GM18502 (cell line): ENCODE data around the gene ARID3C.

Experiments
- ATAC-seq: cut with Tn5 transposase; IDR thresholded peaks from one replicate; pipeline ENCODE4 v1.9.1; 2021; ENCODE audit warnings: mild to moderate bottlenecking; ENCODE audit not compliant: unreplicated experiment, poor library complexity

Gene ARID3C

DNA sequence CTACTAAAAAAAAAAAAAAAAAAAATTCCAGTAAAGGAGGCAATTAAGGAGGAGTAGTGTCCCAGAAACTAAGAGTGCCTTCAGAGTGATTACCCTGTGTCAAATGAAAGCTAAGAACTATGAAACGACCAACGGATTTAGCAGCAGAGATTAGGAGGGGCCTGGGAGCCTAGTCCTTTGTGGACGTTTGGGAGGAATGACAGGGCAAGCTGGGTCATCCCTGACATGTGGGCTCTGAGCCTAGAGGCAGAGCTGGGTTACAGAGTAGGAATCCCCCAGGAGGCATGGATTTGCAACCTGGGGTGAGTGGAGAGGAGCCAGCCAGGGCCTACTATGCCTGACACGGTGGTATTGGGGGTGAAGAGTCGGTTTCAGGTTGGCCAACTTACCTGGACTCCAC is 4.3 kb upstream of the ARID3C start:
- ATAC-seq = no peak

DNA sequence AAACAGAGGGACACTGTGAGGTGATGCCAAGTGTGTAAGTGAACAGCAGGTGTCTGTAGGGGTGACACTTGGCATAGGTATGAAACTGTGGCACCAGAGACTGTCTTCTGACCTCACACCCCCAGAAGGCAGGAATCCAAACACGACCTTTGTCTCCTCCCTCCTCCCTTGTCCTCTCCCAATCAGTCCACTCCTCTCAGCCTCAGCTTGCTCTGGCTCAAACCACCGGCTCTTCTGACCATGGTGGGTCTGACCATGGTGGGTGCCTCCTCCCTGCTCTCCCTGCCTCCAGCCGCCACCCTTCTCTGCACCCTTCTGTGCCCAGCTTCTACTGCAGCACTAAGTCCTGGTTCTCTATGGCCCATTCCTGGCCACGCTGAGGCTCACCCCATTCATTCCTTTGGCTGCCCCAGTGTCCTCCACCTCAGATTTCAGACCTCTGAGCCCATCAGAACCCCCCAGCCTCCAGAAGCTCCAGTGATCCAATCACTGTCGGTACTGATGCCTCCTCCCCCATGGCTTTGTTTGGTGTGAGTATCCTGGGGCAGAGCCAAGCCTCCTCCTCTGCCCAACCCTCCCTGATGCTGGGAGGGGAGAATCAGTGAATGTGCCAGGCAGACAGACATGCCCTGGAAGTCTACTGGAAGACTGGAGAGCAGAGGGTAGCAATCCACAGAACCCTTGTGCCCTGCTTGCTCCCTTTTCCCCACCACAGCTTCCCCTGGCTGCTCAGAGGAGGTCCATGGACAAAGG is 1.7 kb upstream of the ARID3C start:
- no peak for ATAC-seq

DNA sequence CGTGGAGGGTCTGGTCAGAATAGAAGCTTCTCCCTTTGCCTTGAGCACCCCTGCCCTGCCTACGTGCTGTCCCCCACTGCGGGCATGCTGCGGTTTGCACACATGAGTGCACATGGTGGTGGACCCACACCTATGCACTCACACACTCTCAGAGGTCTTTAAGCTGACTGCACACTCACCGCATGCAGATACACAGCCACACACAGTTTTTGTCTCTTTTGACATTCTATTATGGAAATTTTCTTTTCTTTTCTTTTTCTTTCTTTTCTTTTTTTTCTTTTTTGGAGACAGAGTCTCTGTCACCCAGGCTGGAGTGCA is 584 bp upstream of the ARID3C start:
- no peak for ATAC-seq

DNA sequence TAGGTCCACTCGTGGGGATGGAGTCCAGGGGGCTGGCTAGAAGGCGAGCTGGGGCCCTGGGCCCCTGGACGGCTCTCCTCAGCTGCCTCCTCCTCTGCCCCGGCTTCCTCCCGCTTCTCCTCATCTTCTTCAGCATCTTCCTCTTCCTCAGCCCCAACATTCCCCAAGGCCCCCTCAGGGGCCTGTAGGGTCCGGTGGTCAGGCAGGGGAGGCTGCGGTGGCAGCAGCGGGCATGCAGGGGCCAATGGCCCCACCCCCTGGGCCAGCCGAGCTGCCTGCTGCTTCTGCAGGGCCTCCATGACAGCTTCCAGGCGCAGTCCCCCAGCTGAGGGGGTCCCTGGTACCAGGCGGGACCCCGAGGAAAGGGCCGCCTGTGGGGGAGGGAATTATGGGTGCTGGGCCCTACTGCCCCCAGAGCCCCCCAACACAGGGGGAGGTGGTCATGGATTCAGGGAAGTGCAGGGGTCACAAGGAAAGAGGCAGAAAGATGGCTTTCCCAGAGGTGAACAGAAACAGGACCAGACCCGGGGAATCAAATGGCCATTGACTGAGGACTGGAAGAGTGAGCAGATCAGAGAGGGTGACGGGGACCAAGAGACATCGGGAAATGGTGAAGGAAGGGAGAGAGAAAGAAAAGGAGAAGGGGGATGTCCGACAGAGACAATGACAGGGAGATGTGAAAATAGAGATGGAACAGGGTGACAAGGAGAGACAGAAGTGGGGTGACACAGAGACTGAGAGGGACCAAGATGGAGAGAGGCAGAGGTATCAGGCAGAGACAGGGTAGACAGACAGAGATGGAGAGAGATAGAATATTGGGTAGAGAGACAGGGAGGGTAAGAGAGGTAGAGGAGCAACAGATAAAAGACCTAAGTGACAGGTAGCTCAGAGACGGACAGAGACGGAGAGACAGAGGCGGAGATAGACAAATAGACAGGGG is 880 bp downstream of the ARID3C start:
- no peak for ATAC-seq

DNA sequence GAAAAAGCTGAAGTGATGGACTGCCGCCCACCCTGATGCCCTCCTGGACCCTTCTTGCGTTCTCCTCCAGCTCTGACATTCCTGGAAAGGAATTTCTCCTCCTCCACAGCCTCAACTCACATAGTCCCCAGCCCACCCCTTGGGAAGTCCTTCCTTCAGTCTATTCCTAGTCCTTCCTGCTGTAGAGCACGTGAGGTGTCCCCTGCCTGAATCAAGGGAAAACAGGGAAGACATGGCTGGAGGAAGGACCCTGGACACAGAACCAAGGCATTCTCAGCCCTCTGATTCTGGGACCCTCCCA is 3.7 kb downstream of the ARID3C start:
- no peak for ATAC-seq

DNA sequence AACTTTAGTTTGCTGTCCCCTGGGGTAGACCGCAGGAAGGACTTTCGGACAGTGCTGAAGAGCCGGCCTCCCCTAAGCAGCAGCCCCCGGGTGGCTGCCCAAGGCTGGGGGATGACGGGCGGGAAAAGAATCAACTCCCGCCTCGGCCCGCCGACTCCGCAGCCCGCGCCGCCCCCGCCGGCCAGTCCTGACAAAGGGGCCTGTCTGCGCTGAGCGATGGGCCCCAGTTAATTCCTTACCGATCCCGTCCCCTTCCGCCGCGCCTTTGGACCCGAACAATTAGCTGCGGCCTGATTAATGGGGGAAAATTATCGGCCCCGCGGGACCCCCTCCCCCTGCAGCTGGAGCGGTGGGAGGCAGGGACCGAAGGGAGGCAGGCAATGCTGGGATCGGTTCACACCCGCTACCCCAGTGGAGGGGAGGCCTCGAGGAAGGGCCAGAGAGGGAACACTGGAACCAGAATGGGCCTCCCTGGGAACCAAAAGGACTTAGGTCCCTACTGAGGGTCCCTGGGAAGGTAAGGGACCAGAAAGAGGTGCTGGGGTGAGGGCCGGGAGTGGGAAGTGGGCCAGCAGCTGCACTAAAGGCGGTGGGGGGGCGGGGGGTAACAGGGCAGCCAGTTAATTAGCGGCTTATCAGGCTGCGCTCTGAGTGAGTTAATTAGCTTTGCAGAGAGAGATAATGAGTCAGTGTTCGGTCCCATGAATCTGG is 4.2 kb downstream of the ARID3C start:
- no peak for ATAC-seq

DNA sequence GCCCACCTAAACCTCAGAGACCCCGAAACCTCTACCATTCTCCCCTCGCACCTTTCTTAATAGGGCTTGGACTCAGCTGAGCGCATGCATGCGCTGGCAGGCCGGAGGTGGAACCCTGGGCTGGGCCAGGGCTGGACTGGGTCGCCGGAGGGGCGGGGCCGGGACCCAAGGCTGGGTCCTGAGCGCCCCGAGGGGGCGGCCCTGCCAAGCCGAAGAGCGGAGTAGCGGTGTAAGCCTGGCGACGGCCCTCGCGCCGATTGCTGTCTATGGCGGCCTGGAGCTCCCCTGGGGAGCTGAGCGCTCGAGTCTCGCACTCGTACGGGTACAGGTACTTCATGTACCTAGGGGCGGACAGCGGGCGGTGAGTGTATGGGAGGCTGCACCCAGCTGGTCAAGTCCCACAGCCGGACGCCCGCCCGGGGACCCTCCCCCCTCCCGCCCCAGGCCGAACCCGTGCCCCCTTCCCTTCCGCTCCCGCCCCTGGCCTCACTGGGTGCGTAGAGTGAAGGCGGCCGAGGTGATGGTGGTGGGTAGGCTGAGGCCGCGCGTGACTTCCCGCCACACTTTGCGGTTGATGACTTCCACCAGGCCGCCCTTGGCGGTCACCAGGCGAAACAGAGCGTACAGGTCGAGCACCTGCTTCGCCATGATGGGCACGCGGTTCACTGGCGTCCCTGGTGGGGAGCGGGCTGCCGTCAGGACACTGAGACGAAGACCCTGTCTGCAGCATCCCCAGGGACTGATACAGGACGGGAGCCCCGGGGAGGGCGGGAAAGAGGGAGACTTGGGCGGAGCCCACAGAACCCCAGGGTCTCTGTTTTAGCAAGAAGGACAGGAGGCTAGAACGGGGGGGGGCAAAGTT is 5.3 kb downstream of the ARID3C start:
- no peak for ATAC-seq

DNA sequence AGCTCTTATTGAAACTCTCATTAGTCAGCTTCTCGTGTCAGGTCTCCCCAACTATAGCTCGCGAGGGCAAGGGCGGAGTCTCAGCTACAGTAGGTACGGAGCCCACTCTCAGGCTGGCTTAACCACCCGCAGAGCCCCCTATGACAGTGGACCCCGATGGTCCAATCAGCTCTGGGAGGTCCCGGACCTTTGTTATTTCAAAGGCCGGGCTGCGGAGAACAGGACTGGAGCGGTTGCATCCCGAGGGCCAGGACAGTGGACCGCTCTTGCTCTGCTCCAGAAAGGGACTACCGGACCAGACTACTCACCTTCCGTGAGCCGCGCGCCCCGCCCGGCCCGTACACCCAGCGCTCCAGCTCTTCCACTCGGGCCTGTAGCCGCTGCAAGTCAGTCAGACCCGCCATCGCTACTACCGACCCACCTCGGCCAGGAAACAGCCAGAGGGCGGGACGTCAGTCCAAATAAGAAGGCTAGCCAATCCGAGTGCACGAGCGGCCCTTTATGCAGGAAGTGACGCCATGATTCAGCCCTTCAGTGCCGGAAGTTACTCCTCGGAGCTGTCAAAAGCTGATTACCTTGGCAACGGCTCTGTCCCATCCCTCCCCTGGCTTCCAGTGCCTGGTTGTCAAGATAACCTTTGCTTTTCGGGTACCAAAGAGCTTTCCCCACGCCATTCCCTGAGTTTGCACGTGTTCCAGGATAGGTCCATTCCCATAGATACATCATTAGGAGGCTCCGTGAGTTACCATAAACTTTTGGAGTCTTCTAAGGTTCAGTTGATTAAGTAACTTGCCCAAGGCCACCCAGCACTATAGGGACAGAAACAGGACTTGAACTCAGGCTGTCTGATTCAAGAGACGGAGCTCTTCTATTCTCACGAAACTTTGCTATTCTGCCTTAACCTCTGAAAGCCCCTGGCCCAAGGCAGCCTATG is 8.5 kb downstream of the ARID3C start, which contains the start of gene DCTN3:
Gene DCTN3, minus strand, starts transcription at position 435 of the 934 bp plus-strand sequence. Its CDS starts 31 bp downstream, at position 404.
- ATAC-seq = peak; percentile 99

DNA sequence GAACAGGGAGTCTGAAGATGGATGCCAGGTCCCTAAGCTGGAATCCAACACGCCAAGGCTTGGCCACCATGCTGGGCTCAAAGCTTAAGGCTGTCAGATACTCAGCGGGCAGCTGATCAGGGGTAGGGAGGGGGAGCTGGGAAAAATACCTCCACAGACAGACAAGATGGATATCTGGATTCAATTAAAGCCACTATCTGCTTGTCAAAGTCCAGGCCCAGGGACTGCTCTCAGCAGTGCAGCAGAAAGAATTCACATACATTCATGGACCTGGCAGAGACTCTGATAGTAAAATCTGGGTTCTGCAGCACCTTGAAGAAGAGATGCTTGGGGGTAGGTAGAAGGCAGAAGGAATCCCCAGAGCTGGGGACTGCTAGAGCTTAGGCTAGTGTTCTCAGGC is 13.7 kb downstream of the ARID3C start:
- ATAC-seq = no peak

DNA sequence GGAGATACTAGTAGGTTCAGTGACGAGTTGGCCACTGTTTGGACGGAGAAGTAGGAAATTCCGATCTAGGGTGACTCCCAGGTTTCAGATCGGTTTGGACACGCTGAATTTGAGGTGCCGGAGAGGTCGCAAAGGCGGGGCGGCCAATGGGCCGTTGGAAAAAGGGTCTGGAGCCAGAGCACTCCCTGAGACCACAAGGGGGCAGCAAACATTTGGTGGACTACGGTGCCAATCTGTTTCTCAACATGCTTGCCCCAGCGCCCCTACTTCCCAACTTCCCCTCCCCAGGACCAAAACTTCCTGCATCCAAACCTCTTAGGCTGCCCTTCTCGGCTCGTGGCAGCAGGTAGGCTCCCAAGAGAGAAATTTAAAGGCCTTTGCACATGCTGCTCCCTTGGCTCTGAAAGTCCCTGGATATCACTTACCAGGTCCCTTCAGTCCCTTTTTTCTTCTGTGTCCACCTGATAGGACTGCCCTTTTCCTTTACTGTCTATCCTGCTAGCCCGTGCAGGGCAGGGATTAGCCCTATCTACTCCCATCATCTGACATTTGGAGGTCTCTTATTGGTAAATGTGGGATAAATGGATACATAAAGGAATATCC is 16.0 kb downstream of the ARID3C start:
- no peak for ATAC-seq

DNA sequence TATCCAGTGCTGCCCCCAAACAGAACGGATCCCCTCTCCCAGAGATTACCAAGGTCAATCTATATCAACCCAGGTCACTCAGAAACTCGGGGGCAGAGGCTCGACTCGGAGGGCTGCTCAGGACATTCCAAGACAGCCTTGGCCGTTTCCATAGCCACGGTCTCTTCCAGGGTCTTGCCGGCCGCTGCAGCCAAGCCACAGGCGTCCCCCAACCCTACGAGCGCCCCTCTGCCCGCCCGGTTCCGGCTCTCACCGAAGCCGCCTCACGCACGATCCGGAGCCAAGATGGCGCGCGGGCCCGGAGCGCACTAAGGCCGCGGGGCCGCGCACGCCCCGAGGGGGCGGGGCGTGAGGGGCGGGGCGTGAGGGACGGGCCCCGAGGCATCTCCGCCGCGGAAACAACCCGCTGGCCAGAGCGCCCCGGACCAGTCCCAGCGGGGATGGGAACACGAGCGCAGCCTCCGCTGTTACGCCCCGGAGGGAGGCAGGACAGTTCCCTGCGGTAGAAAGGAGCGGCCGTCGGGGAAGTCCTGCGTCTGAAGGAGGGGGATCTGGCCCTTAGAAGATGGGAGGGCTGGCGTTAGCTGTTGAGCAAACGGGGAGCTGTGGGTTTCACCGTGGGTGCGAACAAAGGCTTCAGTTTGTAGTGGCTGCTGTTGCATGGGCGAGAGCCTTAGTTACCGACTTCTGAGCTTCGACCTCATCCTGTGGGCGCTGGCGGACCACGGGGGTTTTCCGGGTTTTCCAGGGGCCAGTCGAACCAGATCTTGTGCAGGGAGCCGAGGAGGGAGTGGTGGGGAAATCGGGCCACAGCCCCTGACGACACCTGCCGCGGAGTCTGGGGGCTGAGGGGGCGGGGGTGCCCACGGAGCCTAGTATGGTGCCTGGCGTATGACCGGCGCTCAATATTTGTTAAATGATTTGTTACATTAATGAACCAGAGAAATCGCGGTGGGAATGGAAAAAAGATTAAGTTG is 16.8 kb downstream of the ARID3C start, which contains the start of gene RPP25L:
Gene RPP25L, minus strand, starts transcription at position 287 of the 977 bp plus-strand sequence. CDS start 801 bp downstream, outside the sequence.
- peak; percentile 86 for ATAC-seq

DNA sequence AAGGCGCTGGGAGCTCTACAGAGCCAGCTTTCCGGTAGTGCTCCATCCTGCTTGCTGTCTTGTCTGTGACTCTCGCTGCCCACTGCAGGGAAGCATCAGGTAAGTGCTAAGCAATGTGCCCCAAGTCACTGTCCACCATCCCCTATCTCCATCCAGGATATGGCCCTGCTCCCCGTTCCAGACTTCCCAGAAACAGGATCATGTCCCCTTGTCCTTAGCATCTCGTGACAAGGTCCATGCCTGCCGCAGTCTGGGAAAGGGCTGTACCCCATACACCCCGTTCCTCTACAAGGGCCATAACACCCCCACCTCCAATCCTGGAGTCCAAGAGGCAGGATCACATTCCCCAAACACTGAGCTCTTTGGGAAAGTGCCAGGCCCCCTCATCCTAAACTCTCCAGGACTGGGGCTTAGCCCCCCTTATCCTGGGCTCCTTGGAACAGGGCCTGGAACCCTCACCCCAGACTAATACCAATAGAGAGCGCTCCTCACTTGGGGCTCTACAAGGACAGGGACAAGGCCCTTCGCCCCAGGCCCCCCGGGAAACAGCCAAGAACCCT is 17.5 kb downstream of the ARID3C start:
- peak; percentile 4 for ATAC-seq

DNA sequence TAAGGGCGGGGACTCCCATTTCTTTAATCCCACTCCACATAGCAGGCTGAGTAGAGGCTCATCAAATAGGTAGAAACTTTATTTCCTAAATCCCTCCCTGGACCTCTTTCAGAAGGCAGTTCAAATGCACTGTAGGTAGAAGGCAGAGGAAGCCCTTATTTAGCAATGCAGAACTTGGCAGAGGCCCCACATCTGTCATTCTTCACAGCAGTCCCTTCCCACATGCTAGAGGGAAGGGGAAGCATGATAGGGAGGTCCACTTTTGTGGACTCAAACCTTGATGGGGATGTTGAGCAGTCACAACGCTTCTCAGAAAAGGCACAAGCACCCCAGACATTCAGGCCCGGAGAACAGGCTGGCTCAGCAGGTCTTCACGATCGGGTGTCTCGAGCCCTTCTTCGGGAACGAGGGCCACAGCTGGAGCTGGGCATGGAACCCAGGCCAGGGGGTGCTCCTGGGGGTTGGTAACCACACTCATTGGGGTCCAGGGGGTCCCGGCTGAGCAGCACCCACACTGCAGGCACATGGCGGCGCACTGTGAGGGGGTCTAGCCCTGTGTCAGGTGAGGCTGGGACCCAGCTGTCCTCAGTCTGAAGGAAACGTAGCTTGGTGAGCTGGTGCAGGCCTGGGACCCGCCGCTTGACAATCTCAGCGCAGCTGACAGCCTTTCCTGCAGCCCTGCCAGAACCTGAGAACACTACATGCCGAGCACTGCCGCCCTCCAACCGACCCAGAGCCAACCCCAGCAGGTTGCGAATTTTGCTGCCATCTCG is 18.2 kb downstream of the ARID3C start:
- no peak for ATAC-seq

DNA sequence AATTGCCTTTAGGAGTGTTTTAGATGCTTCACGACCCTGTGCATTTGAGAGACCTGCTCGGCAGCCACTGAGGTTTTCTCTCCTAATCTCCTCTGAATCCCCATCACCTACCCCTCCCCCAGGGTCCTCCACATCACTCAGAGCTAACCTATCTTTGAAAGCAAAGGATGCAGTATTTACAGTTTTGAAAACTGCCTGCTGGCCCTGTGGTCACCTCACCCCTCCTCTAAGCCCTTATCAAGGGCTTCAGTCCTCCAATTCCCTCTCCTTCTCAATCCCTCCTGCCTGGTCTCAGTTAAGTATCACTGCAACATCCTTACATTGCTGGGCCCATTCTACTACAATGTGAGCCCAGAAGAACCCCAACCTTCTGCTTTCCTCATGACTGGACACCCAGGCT is 21.5 kb downstream of the ARID3C start:
- ATAC-seq = no peak

DNA sequence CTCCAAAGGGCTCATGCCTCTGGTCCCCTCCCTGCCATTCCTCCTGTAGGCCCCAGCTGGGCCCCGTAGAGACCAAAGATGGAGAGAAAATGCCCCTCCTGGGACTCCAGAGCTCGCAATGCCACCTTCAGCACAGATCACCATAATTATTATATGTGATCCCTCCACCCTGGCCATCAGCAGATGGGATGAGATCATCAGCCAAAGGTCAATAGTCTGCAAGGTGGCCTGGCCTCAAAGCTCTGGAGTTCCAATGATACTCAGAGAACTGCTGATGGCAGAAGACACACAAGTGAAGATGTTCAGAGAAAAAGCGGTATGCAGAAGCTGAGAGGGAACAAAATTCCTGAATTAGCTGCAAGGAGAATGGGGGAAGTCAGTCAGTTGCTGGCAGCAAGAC is 22.0 kb downstream of the ARID3C start:
- no peak for ATAC-seq

DNA sequence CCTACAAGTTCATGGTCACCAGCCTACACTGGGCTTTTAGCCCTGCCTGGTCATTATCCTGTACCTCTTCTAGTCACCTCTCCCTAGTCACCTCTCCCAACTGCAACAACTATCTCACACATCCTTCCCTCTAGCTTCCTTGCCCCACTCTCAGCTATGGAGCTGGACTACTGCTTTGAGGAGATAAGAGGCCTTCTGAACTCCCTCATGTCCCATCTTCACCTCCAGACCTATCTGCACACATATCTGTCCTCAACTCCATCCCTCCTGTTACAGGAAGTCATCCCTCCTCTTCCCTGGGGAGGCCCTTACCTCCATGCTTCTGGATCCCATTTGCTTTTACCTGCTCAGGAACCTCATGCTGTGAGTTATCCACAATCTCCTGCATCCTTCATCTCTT is 22.7 kb downstream of the ARID3C start:
- ATAC-seq = no peak
